Body of pancreas (tissue), 4 donors: ENCODE measurements around the gene VEGFA. TPM values are rescaled to one million over a fixed set of nuclear protein-coding genes. Genes with fewer than 3 reads are reported as not detected.
A peak's percentile ranks its signal among the peaks of the same experiment; 100 is the strongest.

Source experiments
- ATAC-seq: fragments of 150-250 bp; one replicate; pipeline ENCODE4 v1.9.1; 2016
- DNase-seq, 4 donors: peaks; one replicate each; pipeline ENCODE4 v3.0.0-alpha.2; 2019
- H3K27ac ChIP-seq, 4 donors: fragments of 200-600 bp; sonication (generic); 1 replicate in 3 of 4; 2 replicates in 1 of 4; pipeline versions ENCODE4 v1.5.1 to v1.6.1; 2016 to 2019; ENCODE audit warnings: mild to moderate bottlenecking in 1 of 4, mixed read lengths in 1 of 4, moderate library complexity in 1 of 4
- H3K27me3 ChIP-seq, 2 donors: fragments of 200-600 bp; sonication (generic); one replicate each; pipeline ENCODE4 v1.6.0; 2016; ENCODE audit warnings: mild to moderate bottlenecking in 1 of 2
- H3K36me3 ChIP-seq, 2 donors: fragments of 200-600 bp; sonication (generic); replicated peaks in 1 of 2; 2 replicates each; pipeline ENCODE4 v1.5.1; 2016; ENCODE audit warnings: low read depth in 2 of 2; ENCODE audit not compliant: insufficient read depth in 1 of 2
- H3K4me1 ChIP-seq: fragments of 200-600 bp; sonication (generic); one replicate; pipeline ENCODE4 v1.6.0; 2016
- H3K4me3 ChIP-seq, 2 donors: fragments of 200-600 bp; sonication (generic); 1 replicate in 1 of 2; 2 replicates in 1 of 2; pipeline ENCODE4 v1.5.1; 2016 to 2019
- H3K9me3 ChIP-seq, 3 donors: fragments of 200-600 bp; sonication (generic); 1 replicate in 2 of 3; 2 replicates in 1 of 3; pipeline ENCODE4 v1.5.1; 2016
- CTCF ChIP-seq, 7 experiments: fragments of 450-650 bp in 4 of 7; fragments of 200-600 bp in 3 of 7; sonication (generic) in 3 of 7; IDR thresholded peaks; one replicate each; pipeline ENCODE4 v1.5.1; 2016 to 2019; ENCODE audit warnings: antibody characterized with exemption in 7 of 7
- POLR2A ChIP-seq, 3 donors: fragments of 450-650 bp; IDR thresholded peaks; one replicate each; pipeline ENCODE4 v1.6.1; 2016; ENCODE audit warnings: antibody characterized with exemption in 3 of 3, mild to moderate bottlenecking in 2 of 3
- WGBS, 2 donors: methylation state at CpG; one replicate each; pipeline ENCODE4 v1.1.5; 2017; 5-methylcytosine and 5-hydroxymethylcytosine counted together
- intact Hi-C: fragments of 100-400 bp; cut with DNase I; formaldehyde crosslinking; loops from one replicate; pipeline ENCODE4 v1.15.1; 2023
- total RNA-seq, 2 donors: library from RNA; depleted of rRNA; stranded (reverse); fragments of >200 nt; gene quantifications; one replicate each; pipeline ENCODE4 v1.1.0, GENCODE V29; 2016

The VEGFA gene
- total RNA-seq, 2 donors from 2014 or later = 84.8 to 272 TPM

- WGBS, 2 donors = 50 to 67% methylated on average over 5 of the region's 5 CpGs
- Histone ChIP-seq H3K36me3 (no peaks in the 10 kb centered on the region), H3K9me3 (no peaks in the 10 kb centered on the region), H3K4me1 (peaks cover 36% of the 10 kb centered on the region), H3K27me3 (no peaks in the 10 kb centered on the region), H3K27ac (no peak overlapping the region), H3K4me3 (no peak overlapping the region)
- ATAC-seq (no peak), DNase-seq (no peak)
- intact Hi-C loops = no loop called here
- TF ChIP-seq CTCF (IDR thresholded peaks at IDR 0.05) (no peak), POLR2A (IDR thresholded peaks at IDR 0.05) (no peak)
These were observed 26.2 kb downstream of the VEGFA start for GRCh38 chr6:43796168-43796567.

GRCh38 chr6:43796903-43797890 lies 27.2 kb downstream of the VEGFA start:
- Histone ChIP-seq H3K27me3 (no peaks in the 10 kb centered on the region), H3K27ac (no peak overlapping the region), H3K36me3 (no peaks in the 10 kb centered on the region), H3K9me3 (no peaks in the 10 kb centered on the region), H3K4me3 (no peak overlapping the region), H3K4me1 (peaks cover 46% of the 10 kb centered on the region)
- WGBS, 2 donors = 84 to 96% methylated on average over 9 to 11 of the region's 11 CpGs
- TF ChIP-seq CTCF (IDR thresholded peaks at IDR 0.05) = no peak
- DNase-seq (no peak), ATAC-seq (no peak)
- intact Hi-C loops = no loop called here

GRCh38 chr6:43797919-43798318 lies 27.9 kb downstream of the VEGFA start:
- no peaks in the 10 kb centered on the region for H3K27me3 ChIP-seq
- peak overlapping the region in 3 of 4 donors; percentile 66 to 91 (median 88) for H3K27ac ChIP-seq
- no peak overlapping the region for H3K4me3 ChIP-seq
- ATAC-seq (no peak), DNase-seq (no peak)
- H3K36me3 ChIP-seq = no peaks in the 10 kb centered on the region
- no peaks in the 10 kb centered on the region for H3K9me3 ChIP-seq
- H3K4me1 ChIP-seq = peaks cover 53% of the 10 kb centered on the region
- no peak for TF ChIP-seq CTCF (IDR thresholded peaks at IDR 0.05)
- no peak for TF ChIP-seq POLR2A (IDR thresholded peaks at IDR 0.05)
- intact Hi-C loops = no loop called here
- WGBS, 2 donors = 81 to 84% methylated on average over 9 to 11 of the region's 11 CpGs

- Histone ChIP-seq H3K27me3 (no peaks in the 10 kb centered on the region), H3K27ac (peak overlapping the region; percentile 66 to 91 (median 83)), H3K4me1 (peaks cover 63% of the 10 kb centered on the region), H3K9me3 (no peaks in the 10 kb centered on the region), H3K36me3 (no peaks in the 10 kb centered on the region), H3K4me3 (no peak overlapping the region)
- 22 to 35% methylated on average over 8 to 10 of the region's 10 CpGs for WGBS, 2 donors
- ATAC-seq (peak; percentile 95), DNase-seq (peak; percentile 91 to 99 (median 96))
- intact Hi-C loops = no loop called here
- peak; percentile 61 to 68 (median 63) for TF ChIP-seq POLR2A (IDR thresholded peaks at IDR 0.05)
- TF ChIP-seq CTCF (IDR thresholded peaks at IDR 0.05) = peak in 1 of 7 experiments; percentile 2
These were observed 28.9 kb downstream of the VEGFA start for GRCh38 chr6:43798688-43799444.
